Subcutaneous abdominal adipose tissue (tissue), 5 donors: ENCODE measurements around the gene MDH1B.

Source experiments
- H3K27ac ChIP-seq: one replicate; pipeline ENCODE4 v1.7.0; 2013; ENCODE audit warnings: low read depth, mild to moderate bottlenecking, inconsistent platforms, low read length, moderate library complexity
- H3K27me3 ChIP-seq, 5 donors: one replicate each; pipeline ENCODE4 v1.7.0; 2013; ENCODE audit warnings: low read length in 5 of 5, inconsistent platforms in 1 of 5; ENCODE audit not compliant: control insufficient read depth in 5 of 5, insufficient read depth in 4 of 5
- H3K36me3 ChIP-seq, 5 donors: one replicate each; pipeline ENCODE4 v1.7.0; 2013; ENCODE audit warnings: low read length in 5 of 5; ENCODE audit not compliant: control insufficient read depth in 5 of 5, insufficient read depth in 5 of 5
- H3K4me1 ChIP-seq, 5 donors: one replicate each; pipeline ENCODE4 v1.7.0; 2013; ENCODE audit warnings: low read length in 5 of 5, mild to moderate bottlenecking in 3 of 5, moderate library complexity in 1 of 5; ENCODE audit not compliant: control insufficient read depth in 5 of 5, insufficient read depth in 5 of 5
- H3K4me3 ChIP-seq, 5 donors: one replicate each; pipeline ENCODE4 v1.7.0; 2013; ENCODE audit warnings: low read length in 5 of 5, low read depth in 1 of 5
- H3K9ac ChIP-seq, 5 donors: one replicate each; pipeline ENCODE4 v1.7.0; 2013; ENCODE audit warnings: low read length in 5 of 5, mild to moderate bottlenecking in 4 of 5, moderate library complexity in 3 of 5
- H3K9me3 ChIP-seq, 5 donors: one replicate each; pipeline ENCODE4 v1.7.0; 2013; ENCODE audit warnings: low read length in 5 of 5; ENCODE audit not compliant: control insufficient read depth in 5 of 5
- donor health status: healthy.
- donor health status: healthy.
- donor health status: healthy.
- donor health status: healthy.
- donor health status: healthy.

The MDH1B gene

GRCh38 chr2:206776432-206776831, 11.3 kb upstream of the MDH1B start:
- Histone ChIP-seq H3K36me3 (peaks cover 39 to 65% (median 54%) of the 10 kb centered on the region in 5 donors), H3K27me3 (no peaks in the 10 kb centered on the region), H3K4me1 (no peaks in the 10 kb centered on the region), H3K9ac (no peak overlapping the region), H3K9me3 (peaks cover 0 to 7% (median 0%) of the 10 kb centered on the region in 5 donors), H3K27ac (no peak overlapping the region), H3K4me3 (no peak overlapping the region)

GRCh38 chr2:206774871-206775270, 9.7 kb upstream of the MDH1B start:
- H3K27ac ChIP-seq: no peak overlapping the region
- peaks cover 0 to 7% (median 0%) of the 10 kb centered on the region in 5 donors for H3K9me3 ChIP-seq
- no peaks in the 10 kb centered on the region for H3K27me3 ChIP-seq
- no peaks in the 10 kb centered on the region for H3K4me1 ChIP-seq
- H3K36me3 ChIP-seq: peaks cover 38 to 65% (median 61%) of the 10 kb centered on the region in 5 donors
- no peak overlapping the region for H3K4me3 ChIP-seq
- no peak overlapping the region for H3K9ac ChIP-seq

DNA sequence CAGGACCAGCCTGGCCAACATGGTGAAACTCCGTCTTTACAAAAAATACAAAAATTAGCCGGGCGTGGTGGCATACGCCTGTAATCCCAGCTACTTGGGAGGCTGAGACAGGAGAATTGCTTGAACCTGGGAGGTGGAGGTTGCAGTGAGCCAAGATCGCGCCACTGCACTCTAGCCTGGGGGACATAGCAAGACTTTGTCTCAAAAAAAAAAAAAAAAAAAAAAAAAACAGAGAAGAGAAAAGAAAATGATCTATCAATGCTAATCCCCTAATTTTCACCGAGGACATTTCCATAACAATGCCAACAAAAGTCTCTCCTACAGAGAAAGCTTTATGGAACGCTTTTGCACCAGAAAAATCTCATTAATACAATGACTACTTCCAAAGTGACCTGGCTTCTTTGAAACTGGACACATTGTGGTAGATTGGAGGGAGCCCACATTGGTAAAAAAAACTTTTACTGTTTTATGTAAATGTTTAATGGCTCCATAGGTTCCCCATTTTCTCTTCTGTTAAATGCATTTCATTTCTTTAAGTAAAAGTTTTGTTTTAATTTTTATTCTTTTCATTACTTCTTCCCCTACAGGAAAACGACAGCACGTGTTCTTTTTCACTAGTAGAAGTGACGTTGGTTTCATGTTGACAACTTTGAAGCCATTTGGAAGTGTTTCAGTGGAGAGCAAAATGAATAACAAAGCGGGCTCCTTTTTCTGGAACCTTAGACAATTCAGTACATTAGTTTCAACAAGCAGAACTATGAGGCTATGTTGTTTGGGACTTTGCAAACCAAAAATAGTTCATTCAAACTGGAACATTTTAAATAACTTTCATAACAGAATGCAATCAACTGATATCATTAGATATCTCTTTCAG, 1.2 kb upstream of the MDH1B start:
- Histone ChIP-seq H3K27me3 (peaks cover 0 to 6% (median 0%) of the 10 kb centered on the region in 5 donors), H3K27ac (peak overlapping the region; percentile 96), H3K4me3 (peak overlapping the region; percentile 81 to 100 (median 93)), H3K9me3 (no peaks in the 10 kb centered on the region), H3K36me3 (peaks cover 8 to 21% (median 17%) of the 10 kb centered on the region in 5 donors), H3K9ac (peak overlapping the region in 4 of 5 donors; percentile 87 to 98 (median 90)), H3K4me1 (peaks cover 1 to 16% (median 13%) of the 10 kb centered on the region in 5 donors)

DNA sequence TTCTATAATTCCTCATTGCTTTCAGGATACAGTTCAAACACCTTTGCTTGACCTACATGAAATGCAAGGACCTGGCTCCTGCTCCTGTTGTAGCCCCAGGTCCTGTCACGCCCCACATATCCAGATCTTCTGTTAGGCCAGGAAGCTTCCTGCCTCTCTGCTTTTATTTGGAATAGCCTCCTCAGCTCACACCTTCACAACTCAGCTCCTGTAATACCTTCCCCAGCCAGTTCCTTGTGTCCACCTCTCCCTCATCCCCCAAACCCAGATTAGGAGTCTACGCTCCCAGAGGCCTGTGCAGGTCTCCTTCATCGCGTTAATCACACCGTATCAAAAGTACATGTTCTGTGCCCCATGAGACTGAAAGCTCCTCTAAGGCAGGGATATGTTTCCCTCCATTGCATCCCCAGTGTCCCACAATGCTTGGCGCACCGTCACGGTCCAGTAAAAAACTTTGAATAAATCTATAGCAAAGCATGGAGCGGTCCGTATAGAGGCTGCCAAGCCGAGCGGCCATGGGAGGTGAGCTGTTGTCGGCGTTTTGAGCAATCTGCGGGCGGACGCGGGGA, 371 bp downstream of the MDH1B start:
- Histone ChIP-seq H3K27me3 (peaks cover 0 to 6% (median 0%) of the 10 kb centered on the region in 5 donors), H3K4me3 (peak overlapping the region; percentile 81 to 96 (median 92)), H3K4me1 (peaks cover 1 to 16% (median 13%) of the 10 kb centered on the region in 5 donors), H3K27ac (peak overlapping the region; percentile 96), H3K9ac (peak overlapping the region in 4 of 5 donors; percentile 10 to 98 (median 90)), H3K36me3 (peaks cover 2 to 9% (median 6%) of the 10 kb centered on the region in 5 donors), H3K9me3 (no peaks in the 10 kb centered on the region)

DNA sequence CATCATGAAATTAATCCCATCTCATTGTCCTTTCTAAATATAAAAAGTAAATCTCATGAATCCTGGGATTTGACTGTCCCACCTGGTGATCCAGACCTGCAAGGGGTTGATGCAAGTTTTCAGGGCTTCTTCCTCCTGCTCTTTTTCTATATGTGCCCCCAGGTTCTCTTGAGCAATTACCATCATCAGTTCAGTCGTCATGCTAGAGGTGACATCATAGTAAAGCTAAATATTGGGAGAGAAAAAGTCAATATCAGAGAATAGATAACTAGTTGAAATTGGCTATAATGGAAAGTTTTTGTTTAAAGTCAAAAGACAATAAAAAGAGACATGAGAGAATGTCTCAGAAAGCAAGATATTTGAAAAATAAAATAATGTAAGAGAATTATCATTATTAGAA, 8.3 kb downstream of the MDH1B start:
- Histone ChIP-seq H3K9me3 (no peaks in the 10 kb centered on the region), H3K9ac (no peak overlapping the region), H3K4me1 (no peaks in the 10 kb centered on the region), H3K36me3 (no peaks in the 10 kb centered on the region), H3K27me3 (peaks cover 0 to 2% (median under 1%) of the 10 kb centered on the region in 5 donors), H3K4me3 (no peak overlapping the region), H3K27ac (no peak overlapping the region)

GRCh38 chr2:206740800-206741199, 24.3 kb downstream of the MDH1B start:
- H3K9ac ChIP-seq: no peak overlapping the region
- no peaks in the 10 kb centered on the region for H3K4me1 ChIP-seq
- peaks cover 0 to 2% (median 0%) of the 10 kb centered on the region in 5 donors for H3K27me3 ChIP-seq
- no peak overlapping the region for H3K27ac ChIP-seq
- no peaks in the 10 kb centered on the region for H3K9me3 ChIP-seq
- no peaks in the 10 kb centered on the region for H3K36me3 ChIP-seq
- no peak overlapping the region for H3K4me3 ChIP-seq

DNA sequence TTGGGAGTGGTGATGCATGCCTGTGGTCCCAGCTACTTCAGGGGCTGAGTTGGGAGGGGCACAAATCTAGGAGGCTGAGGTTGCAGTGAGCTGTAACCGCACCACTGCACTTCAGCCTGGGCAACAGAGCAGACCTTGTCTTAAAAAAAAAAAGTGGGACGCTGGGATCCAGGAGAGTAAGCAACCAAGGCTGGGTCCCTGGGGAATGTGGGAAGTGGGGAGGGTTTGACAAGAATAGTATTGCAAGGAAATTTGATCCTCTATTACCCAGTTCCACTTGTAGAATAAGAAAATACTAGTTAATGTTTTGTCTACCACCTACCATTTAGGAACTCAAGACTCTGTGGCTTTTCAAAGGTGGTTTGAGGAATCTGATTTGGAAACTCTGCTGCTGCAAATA, 25.9 kb downstream of the MDH1B start:
- H3K4me1 ChIP-seq: no peaks in the 10 kb centered on the region
- H3K27ac ChIP-seq: no peak overlapping the region
- no peak overlapping the region for H3K4me3 ChIP-seq
- H3K9ac ChIP-seq: no peak overlapping the region
- no peaks in the 10 kb centered on the region for H3K36me3 ChIP-seq
- no peaks in the 10 kb centered on the region for H3K9me3 ChIP-seq
- peaks cover 0 to 2% (median 0%) of the 10 kb centered on the region in 5 donors for H3K27me3 ChIP-seq

- H3K9me3 ChIP-seq: no peaks in the 10 kb centered on the region
- H3K9ac ChIP-seq: no peak overlapping the region
- H3K27ac ChIP-seq: no peak overlapping the region
- H3K4me3 ChIP-seq: no peak overlapping the region
- H3K4me1 ChIP-seq: no peaks in the 10 kb centered on the region
- peaks cover 0 to 3% (median 0%) of the 10 kb centered on the region in 5 donors for H3K27me3 ChIP-seq
- H3K36me3 ChIP-seq: no peaks in the 10 kb centered on the region
Measured at GRCh38 chr2:206736935-206737334, 28.2 kb downstream of the MDH1B start.

DNA sequence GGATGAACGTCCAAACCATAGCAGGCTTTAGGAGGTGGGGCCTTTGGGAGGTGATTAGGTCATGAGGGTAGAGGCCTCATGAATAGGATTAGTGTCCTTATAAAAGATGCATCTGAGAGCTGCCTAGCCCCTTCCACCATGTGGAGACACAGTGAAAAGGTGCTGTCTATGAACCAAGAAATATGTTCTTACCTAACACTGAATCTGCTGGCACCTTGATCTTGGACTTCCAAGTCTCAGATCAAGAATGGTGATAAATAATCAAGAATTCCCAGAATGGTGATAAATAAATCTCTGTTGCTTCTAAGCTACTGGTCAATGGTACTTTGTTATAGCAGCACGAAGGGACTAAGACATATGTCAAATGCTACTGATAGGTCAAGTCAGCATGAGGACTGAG, 31.8 kb downstream of the MDH1B start:
- peaks cover 0 to 3% (median 0%) of the 10 kb centered on the region in 5 donors for H3K27me3 ChIP-seq
- no peaks in the 10 kb centered on the region for H3K9me3 ChIP-seq
- H3K4me1 ChIP-seq: no peaks in the 10 kb centered on the region
- no peak overlapping the region for H3K9ac ChIP-seq
- H3K36me3 ChIP-seq: no peaks in the 10 kb centered on the region
- H3K4me3 ChIP-seq: no peak overlapping the region
- H3K27ac ChIP-seq: no peak overlapping the region
